A549 (cell line): ENCODE results near the gene ADI1. TPM values are rescaled to one million over a fixed set of nuclear protein-coding genes. Genes with fewer than 3 reads are reported as not detected.

ENCODE experiments used
- ATAC-seq, 2 experiments: fragments of 200-7000 bp in 1 of 2; fragments of >200 bp in 1 of 2; cut with Nextera tagmentation in 1 of 2; cut with Tn5 transposase in 1 of 2; 3 replicates each; pipeline versions ENCODE4 v1.8.0 to v1.9.1; 2018 to 2020; ENCODE audit warnings: mild to moderate bottlenecking in 1 of 2, moderate library complexity in 1 of 2
- CTCF ChIA-PET: fragments of 300-600 bp; sonication (Branson Sonifier 250); formaldehyde crosslinking; extraction: SDS; loops from one replicate; lab custom pipeline; 2021; ENCODE audit warnings: antibody characterized with exemption, inconsistent platforms; lab: Yijun Ruan, JAX
- POLR2A ChIA-PET: fragments of 350-600 bp; formaldehyde crosslinking; extraction: SDS; loops from one replicate; lab custom pipeline; 2021; ENCODE audit warnings: antibody characterized with exemption, inconsistent platforms; lab: Yijun Ruan, JAX
- DNase-seq, 2 experiments: peaks; one replicate each; pipeline versions ENCODE4 v3.0.0 to v3.0.0-alpha.2; 2011 to 2016; ENCODE audit warnings: low read depth in 1 of 2, low spot score in 1 of 2
- FAIRE-seq: peaks from 2 replicates; lab custom pipeline; 2011; peaks lifted over from hg19 to GRCh38; lab: Jason Lieb, UNC
- H3K27ac ChIP-seq, 2 experiments: fragments of >200 bp; sonication (Bioruptor Twin); formaldehyde crosslinking; 3 replicates each; pipeline ENCODE4 v1.5.1; 2016 to 2017
- H3K4me1 ChIP-seq: fragments of >200 bp; sonication (Bioruptor Twin); formaldehyde crosslinking; 3 replicates; pipeline ENCODE4 v1.6.1; 2016
- H3K4me2 ChIP-seq: fragments of >200 bp; sonication (Bioruptor Twin); formaldehyde crosslinking; 3 replicates; pipeline ENCODE4 v1.6.1; 2016
- H3K4me3 ChIP-seq: fragments of >200 bp; sonication (Bioruptor Twin); formaldehyde crosslinking; 3 replicates; pipeline ENCODE4 v1.5.1; 2016
- H3K9me3 ChIP-seq: fragments of >200 bp; sonication (Bioruptor Twin); formaldehyde crosslinking; 3 replicates; pipeline ENCODE4 v1.6.1; 2016
- ATOH8 ChIP-seq: fragments of 250-450 bp; sonication (Bioruptor Pico); IDR thresholded peaks from 2 replicates; pipeline ENCODE4 v1.5.0; 2020; ENCODE audit warnings: low read depth, mild to moderate bottlenecking, moderate library complexity
- BCL3 ChIP-seq: fragments of >200 bp; sonication (Bioruptor Twin); formaldehyde crosslinking; IDR thresholded peaks from 3 replicates; pipeline ENCODE4 v1.6.1; 2016
- CEBPB ChIP-seq, 2 experiments: fragments of >200 bp in 1 of 2; sonication (Bioruptor Twin) in 1 of 2; formaldehyde crosslinking in 1 of 2; IDR thresholded peaks; 2 replicates each; pipeline ENCODE4 v1.6.1; 2012 to 2016
- EHMT2 ChIP-seq: fragments of 200-600 bp; sonication (generic); IDR thresholded peaks from 2 replicates; pipeline ENCODE4 v1.6.1; 2016; ENCODE audit warnings: antibody characterized with exemption, low read depth, mild to moderate bottlenecking, moderate library complexity
- ELK1 ChIP-seq: fragments of 150-350 bp; IDR thresholded peaks from 2 replicates; pipeline ENCODE4 v1.6.1; 2014; ENCODE audit warnings: low read depth, mild to moderate bottlenecking, low read length
- HOXB13 ChIP-seq: fragments of 250-450 bp; sonication (Bioruptor Pico); IDR thresholded peaks from 2 replicates; pipeline ENCODE4 v1.5.0; 2020; ENCODE audit warnings: low read depth, mild to moderate bottlenecking, moderate library complexity
- JUNB ChIP-seq: fragments of >200 bp; sonication (Bioruptor Twin); formaldehyde crosslinking; IDR thresholded peaks from 2 replicates; pipeline ENCODE4 v1.6.1; 2016
- MAFK ChIP-seq: fragments of 450-650 bp; IDR thresholded peaks from 2 replicates; pipeline ENCODE4 v1.6.1; 2014; ENCODE audit not compliant: partially characterized antibody
- MAZ ChIP-seq: fragments of 150-350 bp; IDR thresholded peaks from 2 replicates; pipeline ENCODE4 v1.6.1; 2014; ENCODE audit warnings: antibody characterized with exemption, low read depth, low read length, borderline replicate concordance
- NPAS2 ChIP-seq: fragments of 250-450 bp; sonication (Bioruptor Pico); IDR thresholded peaks from 2 replicates; pipeline ENCODE4 v1.8.0; 2022; ENCODE audit warnings: mild to moderate bottlenecking, moderate library complexity, borderline replicate concordance
- POLR2A ChIP-seq: IDR thresholded peaks from 2 replicates; pipeline ENCODE4 v1.6.1; 2012; ENCODE audit warnings: mild to moderate bottlenecking, low read length
- REST ChIP-seq: fragments of 200-600 bp; sonication (generic); IDR thresholded peaks from 2 replicates; pipeline ENCODE4 v1.6.1; 2016; ENCODE audit warnings: antibody characterized with exemption, mild to moderate bottlenecking, moderate library complexity
- SREBF2 ChIP-seq: fragments of 450-650 bp; IDR thresholded peaks from 2 replicates; pipeline ENCODE4 v1.6.1; 2014; ENCODE audit warnings: mild to moderate bottlenecking, moderate library complexity
- TFCP2L1 ChIP-seq: fragments of 250-450 bp; sonication (Bioruptor Pico); IDR thresholded peaks from 2 replicates; pipeline ENCODE4 v1.5.0; 2021; ENCODE audit warnings: mild to moderate bottlenecking
- TP53 ChIP-seq: fragments of 250-450 bp; sonication (Bioruptor Pico); IDR thresholded peaks from 2 replicates; pipeline ENCODE4 v1.5.0; 2021; ENCODE audit warnings: mild to moderate bottlenecking, moderate library complexity
- whole genome bisulfite sequencing: methylation state at CpG from one replicate; pipeline ENCODE4 v1.1.6; 2017; ENCODE audit errors: missing lambda C conversion rate; 5-methylcytosine and 5-hydroxymethylcytosine counted together
- polyA plus RNA-seq, 4 experiments: library from polyadenylated mRNA; depleted of rRNA in 3 of 4; stranded (reverse); fragments of >200 nt; fragmentation: RNase III in 1 of 4; extraction: RNeasy Plus Mini Kit Qiagen cat#74134 plus additional on column Dnase treatment in 1 of 4; gene quantifications; 2 replicates in 3 of 4; 3 replicates in 1 of 4; pipeline ENCODE4 v1.2.3, GENCODE V29; 2011 to 2017

ADI1 gene
- polyA plus RNA-seq, 2 of the 4 experiments (the other 2 are of a cell fraction), result 47.9 to 84.6 TPM

- Histone ChIP-seq H3K9me3 (no peaks in the 10 kb centered on the region), H3K27ac (no peak overlapping the region), H3K4me3 (no peak overlapping the region), H3K4me1 (no peaks in the 10 kb centered on the region), H3K4me2 (no peak overlapping the region)
- ChIA-PET POLR2A (interaction anchor here (0.7 to 1.6 kb wide), 2 partner anchors 12 kb away, joined by 5 to 7 read pairs; partner anchors contain the start of gene RNASEH1), CTCF (interaction anchor here (0.7 to 1.3 kb wide), 3 partner anchors 8 to 122 kb away, joined by 3 read pairs; no protein-coding TSS in a partner anchor)
- no peak for FAIRE-seq
- DNase-seq, result no peak
- TF ChIP-seq NPAS2 (CRISPR knock-in tag) (no peak), POLR2A (no peak), CEBPB (IDR thresholded peaks at IDR 0.05) (no peak), TFCP2L1 (CRISPR knock-in tag) (no peak), HOXB13 (CRISPR knock-in tag) (no peak), REST (no peak), BCL3 (no peak), MAZ (no peak), ELK1 (no peak)
- TF ChIP-seq, all 56 proteins: peak for 0
- ATAC-seq, result no peak
- WGBS, result 92% methylated on average over 10 of the region's 10 CpGs
Measured at GRCh38 chr2:3545788-3546478, 26.6 kb upstream of the ADI1 start.

- DNase-seq, result no peak
- Histone ChIP-seq H3K4me3 (no peak overlapping the region), H3K9me3 (no peaks in the 10 kb centered on the region), H3K27ac (no peak overlapping the region), H3K4me1 (no peaks in the 10 kb centered on the region), H3K4me2 (no peak overlapping the region)
- ChIA-PET POLR2A (interaction anchor here (1.6 kb wide), 1 partner anchor 15 kb away, joined by 13 read pairs; the partner anchor contains the start of gene RNASEH1), CTCF (interaction anchor here (1.1 to 1.8 kb wide), 3 partner anchors 12 to 23 kb away, joined by 3 to 4 read pairs (median 4); partner anchors contain the start of gene RNASEH1)
- 80% methylated on average over 6 of the region's 6 CpGs for WGBS
- no peak for FAIRE-seq
- ATAC-seq, result no peak
- TF ChIP-seq JUNB (no peak), ATOH8 (CRISPR knock-in tag) (no peak), TP53 (CRISPR knock-in tag) (no peak), SREBF2 (no peak), EHMT2 (no peak), MAFK (no peak), HOXB13 (CRISPR knock-in tag) (no peak)
Measured at GRCh38 chr2:3543023-3543683, 23.8 kb upstream of the ADI1 start.
